SU-DHL-6 (cell line): ENCODE measurements around the gene ZMYND8.

Experiments
- CTCF ChIP-seq: fragments of 200-600 bp; sonication (generic); IDR thresholded peaks from one replicate; pipeline ENCODE4 v1.5.1; 2017; ENCODE audit warnings: antibody characterized with exemption, mild to moderate bottlenecking, low read length, moderate library complexity; ENCODE audit not compliant: insufficient read depth, poor library complexity, severe bottlenecking
- EZH2phosphoT487 ChIP-seq: fragments of 200-600 bp; sonication (generic), shearing (Covaris generic); conservative IDR thresholded peaks from 2 replicates; pipeline ENCODE4 v1.6.1; 2018; ENCODE audit warnings: mild to moderate bottlenecking, antibody characterized with exemption, low read length, moderate library complexity, mixed read lengths

- TF ChIP-seq CTCF (no peak), EZH2phosphoT487 (no peak)
Observed at GRCh38 chr20:47292581-47292980, 63.9 kb downstream of the ZMYND8 start.
